Activated CD8-positive, alpha-beta memory T cell treated with anti-CD3 and anti-CD28 coated beads, Interleukin-2, amount 50 U/mL, for 24 hours (primary cell): Measurements from ENCODE around the gene RAPGEFL1.
"Not testable (repeated sequence)": the region's sequence is repeated elsewhere in the genome, so short reads cannot be mapped to it uniquely, and the experiment has no call there.

Experiments
- DNase-seq: peaks from one replicate; pipeline ENCODE4 v3.0.0-alpha.2; 2020; ENCODE audit errors: extremely low read depth

RAPGEFL1 gene

DNA sequence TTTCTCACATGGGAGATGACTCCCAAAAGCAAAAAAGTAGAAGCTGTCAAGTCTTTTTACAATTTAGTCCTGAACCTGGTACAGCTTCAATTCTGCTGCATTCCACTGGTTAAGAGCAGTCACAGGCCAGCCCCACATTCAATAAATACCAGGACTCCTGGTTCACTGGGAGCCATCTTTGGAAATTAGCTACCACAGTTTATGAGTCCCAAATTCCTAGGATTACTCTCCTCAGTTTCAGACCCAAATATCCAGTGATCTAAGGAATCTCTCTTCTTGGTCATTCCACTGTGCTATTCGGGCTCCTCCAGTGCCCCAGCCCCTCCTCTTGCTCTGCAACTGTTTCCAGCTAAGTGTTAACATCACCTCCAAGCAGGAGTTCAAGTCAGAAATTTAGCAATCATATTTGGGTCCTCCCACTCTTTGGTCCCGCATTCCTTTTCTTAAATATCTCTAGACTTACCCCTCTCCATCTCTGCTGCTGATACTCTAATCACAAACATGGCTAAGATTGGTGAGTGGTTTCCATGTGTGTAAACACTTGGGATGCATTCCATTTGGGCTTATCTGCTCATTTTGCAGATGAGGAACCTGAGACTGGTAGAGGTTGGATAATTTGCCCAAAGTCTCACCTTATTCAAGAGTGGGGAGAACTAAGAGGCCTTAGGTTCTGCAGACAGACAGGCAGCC is 32.3 kb downstream of the RAPGEFL1 start:
- DNase-seq, result no peak

DNA sequence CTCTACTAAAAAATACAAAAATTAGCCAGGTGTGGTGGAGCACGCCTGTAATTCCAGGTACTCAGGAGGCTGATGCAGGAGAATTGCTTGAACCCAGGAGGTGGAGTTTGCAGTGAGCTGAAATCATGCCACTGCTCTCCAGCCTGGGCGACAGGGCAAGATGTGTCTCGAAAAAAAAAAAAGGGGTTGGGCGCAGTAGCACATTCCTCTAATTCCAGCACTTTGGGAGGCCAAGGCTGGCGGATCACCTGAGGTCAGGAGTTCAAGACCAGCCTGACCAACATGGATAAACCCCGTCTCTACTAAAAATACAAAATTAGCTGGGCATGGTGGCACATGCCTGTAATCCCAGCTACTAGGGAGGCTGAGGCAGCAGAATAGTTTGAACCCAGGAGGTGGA is 36.6 kb downstream of the RAPGEFL1 start:
- not testable (repeated sequence) for DNase-seq

DNA sequence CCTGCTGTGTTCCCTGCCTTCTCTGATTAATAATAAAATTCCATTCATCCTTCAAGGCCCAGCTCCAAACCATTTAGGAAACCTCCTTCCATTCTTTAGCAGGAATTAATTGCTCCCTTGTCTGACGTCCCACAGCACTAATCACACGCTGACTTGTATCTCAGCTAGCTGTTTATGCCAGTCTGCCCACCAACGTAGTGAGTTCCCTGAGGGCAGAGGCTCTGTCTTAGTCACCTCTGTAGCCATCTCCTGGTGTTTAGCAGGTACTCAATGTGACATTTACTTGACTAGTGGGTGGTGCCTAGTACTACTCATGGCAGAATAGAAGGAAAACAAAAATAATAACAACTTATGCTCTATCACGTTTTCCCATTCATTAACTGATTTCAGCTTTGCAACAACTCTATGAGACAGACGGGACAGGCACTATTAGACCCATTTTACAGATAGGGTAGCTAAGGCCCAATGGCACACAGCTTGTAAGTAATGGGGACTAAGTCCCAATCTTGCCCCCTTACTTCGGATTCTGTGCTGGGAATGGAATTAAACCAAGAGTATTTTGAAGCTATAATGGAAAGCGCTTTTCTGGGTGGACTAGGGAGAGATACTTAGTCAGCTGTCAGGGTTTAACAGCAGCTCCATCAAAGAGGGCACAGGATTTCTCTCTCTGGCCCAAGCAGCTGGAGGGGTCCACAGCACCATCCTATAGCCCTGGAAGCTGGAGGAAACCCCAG is 40.9 kb downstream of the RAPGEFL1 start:
- no peak for DNase-seq

DNA sequence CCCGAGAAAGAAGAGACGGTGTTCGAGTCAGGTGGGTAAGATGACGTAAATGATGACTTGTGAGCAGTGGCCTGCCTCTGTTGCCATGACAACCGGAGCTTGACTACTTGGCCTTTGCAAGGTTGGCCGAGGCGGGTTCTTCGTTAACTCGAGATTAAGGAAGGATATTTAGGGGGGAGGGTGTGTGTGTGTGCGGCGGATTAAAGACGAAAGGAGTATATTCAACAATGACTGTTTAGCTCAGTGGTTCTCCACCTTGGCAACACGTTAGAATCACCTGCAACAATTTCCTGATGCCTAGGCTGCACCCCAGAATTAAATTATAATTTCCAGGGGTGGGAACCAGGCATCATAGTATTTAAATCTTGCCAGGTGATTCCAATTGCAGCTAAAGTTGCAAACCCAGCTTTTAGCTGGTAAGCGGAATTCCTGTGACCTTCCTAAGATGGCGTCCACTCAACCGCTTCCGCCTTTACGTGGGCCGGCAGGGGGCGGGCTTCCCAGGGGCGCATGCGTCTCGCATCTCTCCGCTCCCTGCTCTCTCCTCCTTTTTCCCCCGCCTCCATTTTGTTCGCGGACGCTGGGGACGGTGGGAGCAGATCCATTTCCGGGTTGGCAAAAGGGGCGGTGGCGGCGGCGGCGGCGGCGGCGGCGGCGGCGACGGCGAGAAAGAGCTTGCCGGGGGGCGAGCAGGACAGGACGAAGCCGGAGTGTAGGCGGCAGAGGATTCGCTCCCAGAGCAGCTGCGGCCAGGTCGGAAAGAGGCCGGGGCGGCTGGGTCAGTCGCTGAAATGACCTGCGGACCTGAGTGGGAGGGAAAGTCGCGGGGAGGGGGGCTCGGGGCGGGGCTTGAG is 41.7 kb downstream of the RAPGEFL1 start, which contains the start of gene WIPF2:
Gene WIPF2, plus strand, starts transcription at position 565 of the 854 bp plus-strand sequence. CDS start 37,156 bp downstream, outside the sequence.
- DNase-seq, result peak; percentile 91

DNA sequence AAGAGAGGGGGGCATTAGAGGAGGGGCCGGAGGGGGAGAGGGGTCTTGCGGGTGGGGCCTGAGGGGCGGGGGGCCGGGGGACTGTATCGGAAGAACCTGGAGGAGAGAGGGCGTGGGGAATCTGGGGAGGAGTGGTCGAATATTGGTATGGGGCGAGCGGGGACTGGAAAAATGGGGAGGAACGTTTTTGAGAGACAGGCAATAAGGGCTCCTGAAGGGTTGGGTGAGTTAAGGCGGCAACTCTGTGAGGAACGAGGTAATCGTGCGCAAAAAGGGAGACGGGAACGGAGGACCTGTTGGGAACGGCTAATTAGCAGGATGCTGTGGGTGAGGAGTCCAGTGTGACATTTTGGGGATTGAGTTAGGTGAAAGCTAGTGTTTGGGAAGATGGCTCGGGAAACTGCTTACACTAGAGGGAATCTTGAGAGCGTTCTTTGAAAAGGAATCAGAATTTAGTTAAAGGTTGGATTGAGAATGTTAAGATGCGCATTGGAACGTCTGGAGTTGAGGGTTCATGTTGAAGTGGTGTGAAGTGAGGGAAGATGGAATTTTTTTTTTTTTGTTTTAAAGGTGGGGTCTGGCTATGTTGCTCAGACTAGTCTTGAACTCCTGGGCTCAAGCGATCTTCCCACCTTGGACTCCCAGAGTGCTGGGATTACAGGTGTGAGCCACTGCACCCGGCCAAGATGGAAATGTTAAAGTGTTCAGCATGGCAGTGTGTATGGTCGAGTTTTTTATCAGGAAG is 42.5 kb downstream of the RAPGEFL1 start:
- no peak for DNase-seq

DNA sequence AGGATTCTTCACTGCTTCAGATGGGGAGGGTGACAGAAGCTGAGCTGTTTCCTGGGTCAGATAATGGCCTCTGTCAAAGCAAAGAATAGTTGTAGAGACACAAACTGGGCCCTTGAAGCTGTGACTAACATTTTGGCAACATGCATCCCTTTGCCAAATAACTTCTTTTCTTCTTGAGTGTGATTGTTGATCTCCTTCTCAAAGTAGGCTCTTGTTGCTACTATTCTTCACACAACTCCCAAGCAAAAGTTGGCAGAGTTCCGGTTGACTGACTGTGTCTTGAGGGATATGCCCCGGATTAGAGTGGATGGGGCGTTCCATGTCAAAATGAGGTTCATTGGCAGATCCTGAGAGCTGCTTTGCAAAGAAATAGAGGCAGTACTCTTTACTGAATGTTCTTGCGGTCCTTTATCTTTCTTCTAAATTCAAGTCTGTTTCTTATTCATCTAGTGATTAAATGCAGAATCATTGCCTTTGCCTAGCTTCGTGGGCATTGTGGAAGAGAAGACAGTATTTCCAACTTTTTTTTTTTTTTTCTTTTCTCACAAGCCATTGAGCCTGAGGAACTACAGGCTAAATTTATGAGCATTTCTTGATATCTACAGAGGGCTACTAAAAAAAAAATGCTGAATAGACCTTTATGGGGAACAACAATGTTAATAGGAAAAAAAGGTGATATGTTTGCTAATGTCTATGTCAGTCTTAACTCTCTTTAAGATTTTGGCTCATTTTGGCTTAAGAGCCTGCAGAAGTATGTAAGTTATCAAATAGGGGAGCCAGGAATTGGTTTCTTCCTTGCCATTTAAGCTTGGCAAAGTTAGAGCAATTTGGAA is 47.7 kb downstream of the RAPGEFL1 start:
- no peak for DNase-seq

DNA sequence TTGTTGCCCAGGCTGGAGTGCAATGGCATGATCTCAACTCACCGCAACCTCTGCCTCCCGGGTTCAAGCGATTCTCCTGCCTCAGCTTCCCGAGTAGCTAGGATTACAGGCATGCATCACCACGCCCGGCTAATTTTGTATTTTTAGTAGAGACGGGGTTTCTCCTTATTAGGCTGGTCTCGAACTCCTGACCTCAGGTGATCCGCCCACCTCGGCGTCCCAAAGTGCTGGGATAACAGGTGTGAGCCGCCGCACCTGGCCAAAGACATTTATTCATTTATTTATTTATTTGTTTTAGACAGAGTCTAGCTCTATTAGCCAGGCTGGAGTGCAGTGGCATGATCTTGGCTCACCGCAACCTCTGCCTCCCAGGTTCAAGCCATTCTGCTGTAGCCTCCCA is 51.9 kb downstream of the RAPGEFL1 start:
- not testable (repeated sequence) for DNase-seq

DNA sequence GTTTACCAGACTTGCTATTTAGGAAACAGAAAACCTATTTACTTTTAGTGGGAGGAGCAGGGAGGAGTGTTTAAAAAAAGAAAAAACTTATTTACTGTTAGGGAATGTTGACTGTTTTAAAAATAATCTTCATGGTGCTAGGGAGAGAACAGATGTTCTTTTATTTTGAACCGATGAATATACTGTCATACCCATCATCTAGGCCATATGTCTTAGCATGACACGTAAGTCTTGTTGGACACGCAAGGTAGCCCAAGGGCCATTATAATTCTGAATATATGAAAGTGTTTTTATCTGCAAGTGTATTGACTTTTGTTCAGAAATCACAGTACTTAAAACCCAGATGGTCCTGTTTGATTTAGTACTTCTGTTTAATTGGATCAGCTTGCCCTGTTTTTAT is 53.4 kb downstream of the RAPGEFL1 start:
- DNase-seq, result no peak

DNA sequence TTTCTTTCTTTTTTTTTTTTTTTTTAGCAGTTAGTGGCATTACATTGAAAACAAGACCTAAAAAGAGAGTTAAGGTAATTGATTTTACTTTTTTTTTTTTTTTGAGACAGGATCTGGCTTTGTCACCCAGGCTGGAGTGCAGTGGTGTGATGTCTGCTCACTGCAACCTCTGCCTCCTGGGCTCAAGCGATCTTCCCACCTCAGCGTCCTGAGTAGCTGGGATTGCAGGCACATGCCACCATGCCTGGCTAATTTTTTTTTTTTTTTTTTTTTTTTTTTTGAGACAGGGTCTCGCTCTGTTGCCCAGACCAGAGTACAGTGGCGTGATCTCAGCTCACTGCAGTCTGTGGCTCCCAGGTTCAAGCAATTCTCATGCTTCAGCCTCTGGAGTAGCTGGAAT is 54.7 kb downstream of the RAPGEFL1 start:
- not testable (repeated sequence) for DNase-seq

DNA sequence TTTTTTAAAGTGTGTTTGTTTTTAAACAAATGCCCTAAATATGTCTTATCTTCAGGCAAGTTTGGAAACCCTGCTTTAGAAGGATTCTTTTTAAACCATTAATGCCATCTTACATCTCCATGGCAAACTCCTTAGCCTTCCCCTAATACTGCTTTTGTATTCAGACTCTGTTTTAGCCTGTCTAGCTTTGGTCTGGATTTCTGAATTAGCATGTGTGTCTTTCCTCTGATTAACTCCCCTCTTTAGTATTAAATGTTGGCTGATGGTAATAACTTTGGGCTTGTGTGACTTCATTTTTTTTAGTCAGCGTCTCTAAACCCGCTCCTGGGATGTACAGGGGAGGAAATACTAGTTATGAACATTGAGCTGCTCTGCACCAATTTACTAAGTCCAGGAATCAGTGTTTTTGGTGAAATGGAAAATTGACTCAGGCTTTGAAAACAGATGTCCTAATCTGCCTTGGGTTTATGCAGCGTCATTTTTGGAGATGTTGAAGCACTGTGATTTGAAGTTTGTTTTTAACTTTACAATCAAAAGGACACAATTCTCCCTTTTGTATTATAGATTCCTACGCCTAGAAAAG is 64.1 kb downstream of the RAPGEFL1 start:
- no peak for DNase-seq

DNA sequence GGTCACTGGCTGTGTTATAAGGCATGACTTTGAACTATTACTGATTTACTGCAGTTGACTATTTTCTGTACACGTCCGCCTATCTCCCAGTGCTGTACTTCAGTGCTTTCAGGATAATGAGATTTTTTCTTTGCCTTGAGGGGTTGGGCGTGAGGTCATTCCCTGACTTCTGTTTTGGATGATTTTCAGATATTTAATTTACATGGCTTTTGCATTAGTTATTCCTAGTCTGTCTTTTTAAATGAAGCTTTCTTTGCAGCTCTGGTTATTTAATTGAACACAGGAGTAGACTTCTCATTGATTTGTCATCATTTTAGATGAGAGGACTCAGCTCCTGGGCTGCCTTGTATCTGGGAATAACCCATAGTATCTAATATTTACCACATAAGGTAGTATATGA is 65.5 kb downstream of the RAPGEFL1 start:
- no peak for DNase-seq

DNA sequence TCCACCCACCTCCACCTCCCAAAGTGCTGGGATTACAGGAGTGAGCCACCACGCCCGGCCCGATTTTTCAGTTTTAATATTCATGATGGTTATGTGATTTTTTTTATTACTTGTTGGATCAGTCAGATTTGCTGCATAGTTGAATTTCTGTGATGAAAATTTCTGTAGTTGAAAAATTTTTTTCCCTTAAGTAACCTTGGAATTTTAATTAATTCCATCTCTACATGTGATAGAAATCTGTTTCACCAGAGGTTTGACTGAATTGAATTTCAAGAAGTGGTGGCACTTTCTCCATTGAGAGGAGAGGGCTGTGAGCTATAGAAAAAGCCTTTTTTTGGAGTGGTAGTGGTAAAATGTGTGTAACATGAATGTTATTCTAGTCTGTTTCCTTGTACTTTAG is 66.5 kb downstream of the RAPGEFL1 start:
- no peak for DNase-seq

DNA sequence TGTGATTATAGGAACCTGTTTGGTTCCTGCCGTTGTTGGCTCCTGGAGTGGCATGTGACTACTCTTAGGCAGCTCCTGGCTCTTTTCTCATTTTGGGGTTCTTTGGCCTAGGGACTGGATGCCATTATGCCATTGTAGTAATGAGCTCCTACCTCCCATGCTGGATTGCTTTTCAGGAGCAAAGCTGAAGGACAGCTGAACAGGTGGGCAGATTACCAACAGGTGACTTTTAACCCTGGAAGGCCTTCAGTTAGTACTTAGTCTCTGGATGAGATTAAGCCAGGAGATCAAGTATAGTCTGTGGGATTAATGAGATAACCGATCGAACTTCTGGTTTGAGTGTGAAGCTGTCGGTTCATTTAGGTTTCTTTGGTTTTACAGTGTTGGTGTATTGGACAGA is 67.0 kb downstream of the RAPGEFL1 start:
- DNase-seq, result no peak
